HG03442 (cell line): ENCODE data around the gene IRF4.

ENCODE experiments used
- ATAC-seq: cut with Tn5 transposase; IDR thresholded peaks from one replicate; pipeline ENCODE4 v1.9.1; 2021; ENCODE audit warnings: mild to moderate bottlenecking, moderate library complexity; ENCODE audit not compliant: unreplicated experiment

Gene IRF4

DNA sequence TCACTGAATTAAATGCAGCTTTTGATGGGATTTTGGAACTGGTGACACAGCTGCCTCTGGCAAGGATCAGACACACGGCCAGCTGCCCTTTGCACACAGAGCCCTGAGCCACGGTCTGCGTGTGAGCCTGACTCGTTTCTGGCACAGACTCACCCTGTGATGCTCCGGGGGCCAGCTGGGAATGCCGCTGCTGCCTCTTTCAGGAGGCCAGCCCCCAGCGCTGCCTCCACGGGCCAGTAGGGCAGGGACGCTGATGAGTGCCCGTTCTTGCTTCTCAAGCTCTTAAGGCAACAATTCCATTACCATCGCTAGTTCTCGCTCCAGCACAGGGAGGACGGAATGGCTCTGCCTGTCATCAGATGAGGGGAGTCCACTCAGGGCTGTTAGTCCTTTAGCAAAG is 61.6 kb downstream of the IRF4 start:
- no peak for ATAC-seq

DNA sequence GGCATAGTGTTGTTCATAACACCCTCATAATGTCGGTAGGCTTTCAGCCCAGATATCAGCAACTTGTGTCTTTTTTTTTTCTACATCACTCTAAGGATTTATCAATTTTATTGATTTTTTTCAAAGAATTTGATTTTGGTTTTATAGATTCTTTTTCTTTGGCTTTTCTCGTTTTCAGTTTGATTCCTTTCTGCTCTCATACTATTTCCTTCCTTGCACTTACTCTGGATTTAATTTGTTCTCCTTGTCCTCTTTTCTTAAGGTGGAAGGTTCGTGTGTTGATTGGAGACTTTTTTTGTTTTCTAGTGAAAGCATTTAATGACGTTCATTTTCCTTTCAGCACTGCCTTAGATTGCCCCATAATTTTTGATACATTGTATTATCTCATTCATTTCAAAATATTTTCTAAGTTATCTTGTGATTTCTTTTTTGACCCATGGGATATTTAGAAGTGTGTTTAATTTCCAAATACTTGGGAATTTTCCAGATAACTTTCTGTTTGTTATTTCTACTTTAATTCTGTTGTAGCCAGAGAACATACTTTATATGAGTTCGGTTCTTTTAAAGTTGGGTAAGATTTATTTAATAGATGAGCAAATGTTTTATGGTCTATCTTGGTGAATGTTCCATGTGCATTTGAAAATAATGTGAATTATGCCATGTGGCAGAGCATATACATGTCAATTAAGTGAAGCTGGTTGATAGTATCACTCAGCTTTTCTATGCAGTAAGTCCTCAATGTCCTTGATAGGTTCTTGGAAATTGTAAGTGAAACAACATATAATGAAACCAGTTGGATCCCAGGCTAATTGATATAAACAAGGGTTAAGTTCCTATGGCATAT is 62.8 kb downstream of the IRF4 start:
- ATAC-seq, result no peak

DNA sequence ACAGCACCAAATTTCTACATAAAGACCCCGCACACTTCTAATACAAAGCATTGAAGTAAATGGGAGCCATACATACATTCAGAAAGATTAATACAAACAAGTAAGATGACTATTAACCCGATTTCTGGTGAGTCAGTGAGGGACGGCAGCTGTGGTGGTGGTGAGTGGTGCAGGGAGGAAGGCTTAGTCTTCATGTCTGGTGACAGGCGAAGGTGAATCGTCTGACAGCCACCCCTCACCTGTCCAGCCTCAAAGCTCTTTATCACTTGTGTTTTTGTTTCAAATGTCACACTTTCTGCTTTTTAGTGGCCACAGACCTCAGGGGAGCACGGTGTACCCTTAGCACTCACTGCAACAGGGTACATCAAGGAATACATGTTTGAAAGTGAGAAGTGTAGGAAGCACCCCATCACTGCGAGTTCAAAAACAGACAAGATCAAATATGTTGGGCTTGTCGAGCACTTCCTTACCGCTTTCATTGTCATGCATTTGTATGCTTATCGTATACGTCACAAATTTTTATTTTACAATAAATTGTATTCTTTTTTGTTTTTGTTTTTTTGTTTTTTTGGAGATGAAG is 63.5 kb downstream of the IRF4 start:
- ATAC-seq, result no peak

DNA sequence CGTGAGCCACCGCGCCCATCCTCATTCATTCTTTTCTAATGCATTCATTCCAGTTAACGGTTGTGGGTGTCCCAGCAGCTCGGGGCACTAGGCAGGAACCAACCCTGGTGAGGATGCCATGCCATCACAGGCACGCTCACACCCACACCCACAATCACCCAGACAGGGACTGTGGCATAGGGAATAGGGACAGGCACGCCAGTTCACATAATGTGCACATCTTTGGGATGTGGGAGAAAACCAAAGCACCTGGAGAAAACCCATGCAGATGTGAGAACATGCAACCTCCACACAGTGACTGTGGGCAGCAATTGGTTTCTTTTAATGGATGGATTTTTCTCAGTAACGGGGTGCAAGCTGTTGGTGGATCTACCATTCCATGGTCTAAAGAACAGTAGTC is 64.3 kb downstream of the IRF4 start:
- ATAC-seq, result no peak

DNA sequence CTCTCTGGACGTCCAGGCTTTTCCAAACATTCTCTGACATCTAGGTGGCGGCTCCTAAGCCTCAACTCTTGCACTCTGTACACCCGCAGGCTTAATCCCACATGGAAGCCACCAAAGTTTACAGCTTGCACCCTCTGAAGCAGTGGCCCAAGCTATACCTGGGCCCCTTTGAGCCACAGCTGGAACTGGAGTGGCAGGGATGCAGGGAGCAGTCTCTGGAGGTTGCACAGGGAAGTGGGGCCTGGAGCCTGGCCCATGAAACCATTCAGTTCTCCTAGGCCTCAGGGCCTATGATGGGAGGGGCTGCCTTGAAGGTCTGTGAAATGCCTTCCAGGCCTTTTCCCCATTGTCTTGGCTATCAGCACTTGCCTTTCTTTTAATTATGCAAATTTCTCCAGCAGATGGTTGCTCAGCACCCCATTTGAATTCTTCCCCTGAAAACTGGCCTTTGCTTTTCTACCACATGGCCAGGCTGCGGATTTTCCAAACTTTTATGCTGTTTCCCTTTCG is 64.9 kb downstream of the IRF4 start:
- ATAC-seq, result no peak

DNA sequence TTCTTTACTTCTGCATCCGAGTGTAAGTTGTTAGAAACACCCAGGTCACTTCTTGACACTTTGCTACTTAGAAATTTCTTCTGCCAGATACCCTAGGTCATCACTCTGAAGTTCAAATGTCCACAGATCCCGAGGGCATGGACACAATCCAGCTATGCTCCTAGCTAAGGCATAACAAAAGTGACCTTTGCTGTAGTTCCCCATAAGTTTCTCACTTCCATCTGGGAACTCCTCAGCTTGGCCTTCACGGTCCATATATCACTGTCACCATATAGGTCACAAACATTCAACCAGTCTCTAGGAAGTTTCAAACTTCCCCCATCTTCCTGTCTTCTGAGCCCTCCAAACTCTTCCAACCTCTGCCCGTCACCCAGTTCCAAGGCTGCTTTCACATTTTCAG is 65.3 kb downstream of the IRF4 start:
- no peak for ATAC-seq
